Measurements from ENCODE around the gene SH3BP5L. TPM values are rescaled to one million over a fixed set of nuclear protein-coding genes. Genes with fewer than 3 reads are reported as not detected.
"Not testable (repeated sequence)": the region's sequence is repeated elsewhere in the genome, so short reads cannot be mapped to it uniquely, and the experiment has no call there.

The SH3BP5L gene
- polyA plus RNA-seq, 10 donors = 15.3 to 20.7 (median 18.4) TPM

- DNase-seq = peak in 1 of 3 donors; percentile 24
Observed at GRCh38 chr1:248834343-248834940, 8.7 kb upstream of the SH3BP5L start.

- DNase-seq = no peak
Observed at GRCh38 chr1:248831842-248832241, 6.1 kb upstream of the SH3BP5L start.

- DNase-seq = not testable (repeated sequence)
Observed at GRCh38 chr1:248830718-248831017, 5.0 kb upstream of the SH3BP5L start.

GRCh38 chr1:248828845-248829244 lies 3.1 kb upstream of the SH3BP5L start:
- no peak for DNase-seq

GRCh38 chr1:248825573-248825908 lies 174 bp downstream of the SH3BP5L start:
- DNase-seq = no peak

- DNase-seq = peak in 1 of 3 donors; percentile 36
Observed at GRCh38 chr1:248825136-248825535, 579 bp downstream of the SH3BP5L start.

GRCh38 chr1:248824701-248825100 lies 1.0 kb downstream of the SH3BP5L start:
- no peak for DNase-seq

- no peak for DNase-seq
Observed at GRCh38 chr1:248824301-248824700, 1.4 kb downstream of the SH3BP5L start.

GRCh38 chr1:248823517-248824001 lies 2.2 kb downstream of the SH3BP5L start:
- DNase-seq = peak in 1 of 3 donors; percentile 82

GRCh38 chr1:248822148-248823032 lies 3.3 kb downstream of the SH3BP5L start:
- no peak for DNase-seq

GRCh38 chr1:248821641-248822040 lies 4.1 kb downstream of the SH3BP5L start:
- DNase-seq = no peak

GRCh38 chr1:248821101-248821500 lies 4.6 kb downstream of the SH3BP5L start:
- DNase-seq = peak in 1 of 3 donors; percentile 67

- no peak for DNase-seq
Observed at GRCh38 chr1:248820041-248820585, 5.6 kb downstream of the SH3BP5L start.

GRCh38 chr1:248818505-248819374 lies 7.0 kb downstream of the SH3BP5L start:
- no peak for DNase-seq

- no peak for DNase-seq
Observed at GRCh38 chr1:248817065-248817464, 8.7 kb downstream of the SH3BP5L start.

- DNase-seq = no peak
Observed at GRCh38 chr1:248816042-248816851, 9.5 kb downstream of the SH3BP5L start.

- DNase-seq = no peak
Observed at GRCh38 chr1:248815407-248816034, 10.2 kb downstream of the SH3BP5L start.

- DNase-seq = no peak
Observed at GRCh38 chr1:248814351-248814750, 11.4 kb downstream of the SH3BP5L start.

GRCh38 chr1:248813546-248813945 lies 12.2 kb downstream of the SH3BP5L start:
- no peak for DNase-seq

GRCh38 chr1:248812736-248813425 lies 12.8 kb downstream of the SH3BP5L start:
- DNase-seq = no peak

Measured in muscle of back (tissue), 11 donors.